Measurements from ENCODE around the gene CD48.
"Not testable (repeated sequence)": the region's sequence is repeated elsewhere in the genome, so short reads cannot be mapped to it uniquely, and the experiment has no call there.

The CD48 gene

DNA sequence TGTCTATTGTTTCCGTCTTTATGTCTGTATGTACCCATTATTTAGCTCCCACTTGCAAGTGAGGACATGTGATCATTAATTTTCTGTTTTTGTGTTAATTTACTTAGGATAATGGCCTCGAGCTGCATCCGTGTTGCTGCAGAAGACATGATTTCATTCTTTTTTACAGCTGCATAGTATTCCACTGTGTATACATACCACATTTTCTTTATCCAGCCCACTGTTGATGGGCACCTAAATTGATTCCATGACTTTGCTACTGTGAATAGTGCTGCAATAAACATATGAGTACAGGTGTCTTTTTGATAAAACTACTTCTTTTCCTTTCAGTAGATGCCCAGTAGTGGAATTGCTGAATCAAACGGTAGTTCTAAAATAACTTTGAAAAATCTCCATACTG lies 52.1 kb downstream of the CD48 start:
- H3K4me2 ChIP-seq: no peak overlapping the region
- H3K9me3 ChIP-seq: peaks cover 19% of the 10 kb centered on the region
- H3K4me3 ChIP-seq: no peak overlapping the region
- H3K4me1 ChIP-seq: peaks cover 78% of the 10 kb centered on the region
- peaks cover 11% of the 10 kb centered on the region for H3K36me3 ChIP-seq
- no peaks in the 10 kb centered on the region for H3K27me3 ChIP-seq
- no peak overlapping the region for H3K9ac ChIP-seq
- H4K20me1 ChIP-seq: no peaks in the 10 kb centered on the region
- no peak for TF ChIP-seq Cebpa-rat (IDR thresholded peaks at IDR 0.05)
- H3K27ac ChIP-seq: no peak overlapping the region

DNA sequence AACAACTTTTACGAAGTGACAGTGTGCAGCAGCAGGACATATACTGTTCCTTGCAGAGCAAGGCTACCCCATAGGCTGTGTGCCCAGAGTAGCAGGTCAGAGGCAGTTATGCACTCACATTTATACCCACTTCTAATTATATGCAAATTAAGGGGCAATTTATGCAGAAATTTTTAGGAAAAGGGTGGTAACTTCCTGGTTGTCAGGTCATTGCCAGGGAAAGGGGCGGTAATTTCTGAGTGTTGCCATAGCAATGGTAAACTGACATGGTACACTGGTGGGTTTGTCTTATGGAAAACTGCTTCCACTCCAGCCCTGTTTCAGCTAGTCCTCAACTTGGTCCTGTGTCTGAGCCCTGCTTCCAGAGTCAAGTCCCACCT lies 52.8 kb downstream of the CD48 start:
- Histone ChIP-seq H3K4me3 (0 out of 2 replicates have a peak overlapping the region, but pooled peaks have one; percentile 31), H3K4me2 (peak overlapping the region; percentile 76), H3K27me3 (no peaks in the 10 kb centered on the region)

DNA sequence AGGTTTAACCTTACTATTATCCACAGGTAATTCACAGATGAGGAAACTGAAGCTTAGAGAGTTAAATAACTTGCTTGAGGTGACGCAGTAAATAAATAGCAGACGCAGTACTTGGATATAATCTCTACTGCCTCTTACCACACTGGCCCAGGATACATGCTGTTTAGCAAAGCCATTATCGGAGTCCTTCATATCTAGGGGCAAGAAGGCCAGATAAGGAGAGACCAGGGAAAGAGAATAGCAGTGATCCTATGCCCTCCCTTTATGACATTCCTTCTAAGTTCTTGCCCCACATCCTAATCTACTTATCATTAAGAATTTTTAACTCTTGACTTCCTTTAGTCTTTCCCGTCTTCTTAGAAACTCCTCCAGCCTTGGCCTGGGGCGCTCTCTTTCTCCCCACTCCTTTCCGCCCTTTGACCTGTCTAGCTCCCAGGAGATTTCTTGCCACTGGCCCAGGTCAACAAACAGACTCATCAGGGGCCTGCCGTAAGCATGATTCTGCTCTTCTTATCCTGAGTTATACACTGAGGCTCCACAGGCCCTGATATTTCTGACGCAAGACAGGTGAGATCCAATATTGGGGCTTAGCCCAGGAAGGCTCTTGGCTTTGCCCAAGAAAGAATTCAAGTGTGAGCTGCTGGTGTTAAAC lies 53.3 kb downstream of the CD48 start:
- peak overlapping the region; percentile 76 for H3K4me2 ChIP-seq
- H3K4me1 ChIP-seq: peaks cover 78% of the 10 kb centered on the region
- no peak for TF ChIP-seq Cebpa-rat (IDR thresholded peaks at IDR 0.05)
- H3K9me3 ChIP-seq: peaks cover 19% of the 10 kb centered on the region
- H3K27ac ChIP-seq: peak overlapping the region; percentile 62
- peak overlapping the region; percentile 31; the same call in 1 of the 2 replicates for H3K4me3 ChIP-seq
- H4K20me1 ChIP-seq: no peaks in the 10 kb centered on the region
- H3K36me3 ChIP-seq: peaks cover 11% of the 10 kb centered on the region
- H3K27me3 ChIP-seq: no peaks in the 10 kb centered on the region
- peak overlapping the region; percentile 4; the same call in 1 of the 2 replicates for H3K9ac ChIP-seq

More for the DNA sequence above, 52.8 kb downstream of the CD48 start:
- Histone ChIP-seq H3K9ac (peak overlapping the region; percentile 4; the same call in 1 of the 2 replicates), H4K20me1 (no peaks in the 10 kb centered on the region), H3K4me1 (peaks cover 78% of the 10 kb centered on the region), H3K9me3 (peaks cover 19% of the 10 kb centered on the region), H3K27ac (peak overlapping the region; percentile 62), H3K36me3 (peaks cover 11% of the 10 kb centered on the region)
- no peak for TF ChIP-seq Cebpa-rat (IDR thresholded peaks at IDR 0.05)

DNA sequence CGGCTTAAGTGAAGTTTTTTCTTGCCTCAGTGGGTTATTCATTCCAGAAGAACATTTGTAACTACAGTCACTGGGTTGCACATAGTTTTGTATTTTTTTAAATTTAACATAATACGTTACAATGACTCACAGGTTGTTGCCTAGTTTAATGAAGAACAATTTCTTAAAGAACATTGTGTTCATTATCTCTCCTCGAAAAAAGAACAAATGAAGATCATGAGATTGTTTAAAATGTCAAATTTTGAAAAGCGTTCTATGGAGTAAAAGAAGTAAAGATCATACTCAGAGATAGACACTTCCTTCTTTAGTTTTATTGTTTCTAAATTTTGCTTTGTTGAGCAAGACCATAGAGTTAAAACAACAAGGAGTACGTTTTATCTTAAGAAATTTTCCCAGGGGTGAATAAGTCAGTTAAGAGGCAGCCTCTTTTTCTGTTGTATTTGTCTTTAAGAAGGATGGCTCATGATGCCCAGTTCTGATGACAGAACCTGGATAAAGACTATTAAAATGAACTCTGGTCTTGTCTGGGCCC lies 54.3 kb downstream of the CD48 start:
- TF ChIP-seq Cebpa-rat (IDR thresholded peaks at IDR 0.05): no peak
- Histone ChIP-seq H3K4me3 (no peak overlapping the region), H3K4me1 (peaks cover 78% of the 10 kb centered on the region), H3K27ac (peak overlapping the region; percentile 62), H3K27me3 (no peaks in the 10 kb centered on the region), H3K9ac (peak overlapping the region; percentile 4), H4K20me1 (no peaks in the 10 kb centered on the region), H3K36me3 (peaks cover 11% of the 10 kb centered on the region), H3K4me2 (peak overlapping the region; percentile 76), H3K9me3 (peaks cover 19% of the 10 kb centered on the region)

DNA sequence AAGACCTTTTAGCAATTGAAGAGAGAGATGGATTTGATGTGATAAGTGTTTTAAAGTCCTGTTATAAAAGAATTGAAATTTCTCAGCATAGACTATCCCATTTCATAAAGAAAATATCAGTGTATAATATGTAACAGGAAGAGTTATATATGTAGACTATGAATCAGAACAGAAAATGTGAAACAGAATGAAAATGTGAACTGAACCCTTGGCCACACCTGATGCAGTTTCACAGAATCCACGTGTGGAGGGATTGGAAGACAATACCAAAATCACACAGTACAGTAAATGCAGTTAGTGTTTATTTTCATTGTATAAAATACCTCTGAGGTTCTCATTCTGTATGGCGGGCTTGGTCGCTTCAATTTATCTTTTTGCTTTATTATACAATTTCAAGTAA lies 54.9 kb downstream of the CD48 start:
- H3K9ac ChIP-seq: no peak overlapping the region
- TF ChIP-seq Cebpa-rat (IDR thresholded peaks at IDR 0.05): no peak
- no peaks in the 10 kb centered on the region for H4K20me1 ChIP-seq
- H3K4me2 ChIP-seq: peak overlapping the region; percentile 76
- H3K9me3 ChIP-seq: peaks cover 19% of the 10 kb centered on the region
- H3K27me3 ChIP-seq: no peaks in the 10 kb centered on the region
- peaks cover 11% of the 10 kb centered on the region for H3K36me3 ChIP-seq
- no peak overlapping the region; the same call in 1 of the 2 replicates for H3K27ac ChIP-seq
- no peak overlapping the region for H3K4me3 ChIP-seq
- H3K4me1 ChIP-seq: peaks cover 78% of the 10 kb centered on the region

DNA sequence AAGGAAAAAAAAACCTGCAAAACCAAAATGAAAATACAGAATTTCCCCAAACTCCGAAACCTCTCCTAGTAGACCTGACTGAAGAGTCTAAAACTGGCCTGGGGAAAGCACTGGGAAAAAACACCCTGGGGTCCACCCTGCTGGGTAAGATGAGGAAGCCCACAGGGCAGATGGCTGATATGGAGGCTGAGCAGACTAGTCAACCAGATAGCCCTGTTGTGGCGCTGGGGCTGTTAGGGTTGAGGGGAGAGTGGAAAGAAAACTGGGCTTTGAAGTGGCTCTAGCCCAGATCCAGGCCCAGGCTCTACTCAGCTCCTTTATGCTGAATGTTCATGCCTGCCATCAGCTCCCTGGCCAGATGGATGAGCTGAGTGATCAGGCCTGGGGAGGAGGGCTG lies 58.0 kb downstream of the CD48 start:
- H3K4me2 ChIP-seq: peak overlapping the region; percentile 95
- no peaks in the 10 kb centered on the region for H3K27me3 ChIP-seq
- H3K9me3 ChIP-seq: no peaks in the 10 kb centered on the region; the same call in 1 of the 2 replicates
- H3K4me1 ChIP-seq: peaks cover 100% of the 10 kb centered on the region
- H3K9ac ChIP-seq: peak overlapping the region; percentile 63
- H3K27ac ChIP-seq: peak overlapping the region; percentile 80
- peaks cover 5% of the 10 kb centered on the region; the same call in 1 of the 2 replicates for H3K36me3 ChIP-seq
- no peak for TF ChIP-seq Cebpa-rat (IDR thresholded peaks at IDR 0.05)
- H4K20me1 ChIP-seq: no peaks in the 10 kb centered on the region
- peak overlapping the region; percentile 22; the same call in 1 of the 2 replicates for H3K4me3 ChIP-seq

DNA sequence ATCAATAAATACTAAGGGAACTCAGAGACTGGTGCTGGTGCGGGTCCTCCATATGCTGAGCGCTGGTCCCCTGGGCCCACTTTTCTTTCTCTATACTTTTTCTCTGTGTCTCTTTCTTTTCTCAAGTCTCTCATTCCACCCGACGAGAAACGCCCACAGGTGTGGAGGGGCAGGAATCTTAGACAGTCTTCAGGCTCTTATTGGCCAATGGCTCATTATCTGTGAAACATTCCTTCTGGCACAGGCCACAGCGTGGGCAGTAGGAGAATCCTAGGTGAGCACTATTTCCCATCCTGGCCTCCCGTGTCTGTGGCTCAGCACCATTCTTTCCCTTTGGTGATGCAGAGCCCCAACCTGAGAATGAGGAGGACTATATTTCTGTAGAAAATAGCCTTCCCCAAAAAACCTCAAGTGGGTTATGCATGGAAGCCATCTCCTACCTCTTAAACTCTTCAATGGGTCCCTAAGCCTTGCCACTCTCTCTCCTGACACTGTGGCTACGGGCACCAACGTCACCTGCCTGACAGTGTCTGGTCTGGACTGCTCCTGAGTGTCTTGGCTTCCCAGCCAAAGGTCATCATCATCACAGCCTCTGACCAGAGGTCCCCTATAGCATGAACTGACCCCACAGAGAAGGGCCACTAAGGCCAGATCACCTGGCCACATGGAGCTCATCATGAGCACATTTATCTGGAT lies 58.5 kb downstream of the CD48 start:
- no peak for TF ChIP-seq Cebpa-rat (IDR thresholded peaks at IDR 0.05)
- Histone ChIP-seq H3K27ac (peak overlapping the region; percentile 80), H3K4me3 (peak overlapping the region; percentile 22; the same call in 1 of the 2 replicates), H3K36me3 (peaks cover 5% of the 10 kb centered on the region; the same call in 1 of the 2 replicates), H4K20me1 (no peaks in the 10 kb centered on the region), H3K4me2 (peak overlapping the region; percentile 95), H3K4me1 (peaks cover 100% of the 10 kb centered on the region), H3K9ac (peak overlapping the region; percentile 63), H3K9me3 (no peaks in the 10 kb centered on the region; the same call in 1 of the 2 replicates), H3K27me3 (no peaks in the 10 kb centered on the region)

DNA sequence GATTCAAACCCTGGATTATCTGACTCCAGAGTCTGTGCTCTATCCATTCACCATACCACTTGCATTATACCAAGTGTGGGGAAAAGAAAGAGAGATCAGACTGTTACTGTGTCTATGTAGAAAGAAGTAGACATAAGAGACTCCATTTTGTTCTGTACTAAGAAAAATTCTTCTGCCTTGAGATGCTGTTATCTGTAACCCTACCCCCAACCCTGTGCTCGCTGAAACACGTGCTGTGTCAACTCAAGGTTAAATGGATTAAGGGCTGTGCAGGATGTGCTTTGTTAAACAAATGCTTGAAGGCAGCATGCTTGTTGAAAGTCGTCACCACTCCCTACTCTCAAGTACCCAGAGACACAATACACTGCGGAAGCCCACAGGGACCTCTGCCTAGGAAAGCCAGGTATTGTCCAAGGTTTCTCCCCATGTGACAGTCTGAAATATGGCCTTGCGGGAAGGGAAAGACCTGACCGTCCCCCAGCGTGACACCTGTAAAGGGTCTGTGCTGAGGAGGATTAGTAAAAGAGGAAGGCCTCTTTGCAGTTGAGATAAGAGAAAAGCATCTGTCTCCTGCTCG lies 59.5 kb downstream of the CD48 start:
- not testable (repeated sequence) for H3K36me3 ChIP-seq, H3K9me3 ChIP-seq, H3K4me3 ChIP-seq, H4K20me1 ChIP-seq, H3K27me3 ChIP-seq
- Histone ChIP-seq H3K27ac (peak overlapping the region; percentile 80), H3K4me1 (peaks cover 100% of the 10 kb centered on the region), H3K4me2 (peak overlapping the region; percentile 95), H3K9ac (peak overlapping the region; percentile 18; the same call in 1 of the 2 replicates)

DNA sequence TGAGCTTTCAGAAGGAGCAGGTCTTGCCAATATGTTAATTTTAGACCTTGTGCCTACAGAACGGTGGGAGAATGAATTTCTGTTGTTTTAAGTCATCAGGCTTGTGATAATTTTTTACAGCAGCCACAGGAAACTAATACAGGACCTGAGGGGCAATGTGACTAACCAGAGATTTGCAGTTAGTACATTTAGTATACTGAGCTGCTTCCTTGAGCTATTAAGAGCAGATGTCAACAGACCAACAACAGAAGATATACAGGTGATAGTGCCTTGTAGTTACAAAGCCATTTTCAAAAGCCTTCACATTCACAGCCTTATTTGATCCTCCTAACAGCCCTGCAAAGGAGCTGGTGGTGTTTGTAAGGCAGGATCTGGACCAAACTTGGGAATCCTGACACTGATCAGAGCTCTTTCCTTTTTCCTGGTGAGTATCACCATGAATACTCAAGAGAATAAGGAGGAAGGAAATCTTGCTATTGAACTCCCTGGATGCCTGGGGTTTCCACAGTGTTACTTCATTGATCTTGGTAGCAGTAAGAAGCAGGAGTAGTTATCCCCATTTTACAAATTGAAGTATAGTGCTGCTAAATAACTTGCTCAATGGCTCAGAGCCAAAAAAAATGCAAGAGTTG lies 60.1 kb downstream of the CD48 start:
- Histone ChIP-seq H3K9ac (peak overlapping the region; percentile 18; the same call in 1 of the 2 replicates), H3K4me3 (no peak overlapping the region; the same call in 1 of the 2 replicates), H3K4me2 (peak overlapping the region; percentile 95), H3K27me3 (no peaks in the 10 kb centered on the region), H3K9me3 (no peaks in the 10 kb centered on the region; the same call in 1 of the 2 replicates), H3K4me1 (peaks cover 95% of the 10 kb centered on the region), H3K27ac (peak overlapping the region; percentile 80), H3K36me3 (peaks cover 5% of the 10 kb centered on the region; the same call in 1 of the 2 replicates), H4K20me1 (no peaks in the 10 kb centered on the region)
- TF ChIP-seq Cebpa-rat (IDR thresholded peaks at IDR 0.05): no peak
